NCI-H2196 (cell line): ENCODE data around the gene KLRB1.
A peak's percentile ranks its signal among the peaks of the same experiment; 100 is the strongest.
"Not testable (repeated sequence)": the region's sequence is repeated elsewhere in the genome, so short reads cannot be mapped to it uniquely, and the experiment has no call there.

ENCODE experiments used
- DNase-seq: peaks from one replicate; lab custom pipeline; 2025; ENCODE audit not compliant: unreplicated experiment; lab: John Stamatoyannopoulos, UW

Gene KLRB1

DNA sequence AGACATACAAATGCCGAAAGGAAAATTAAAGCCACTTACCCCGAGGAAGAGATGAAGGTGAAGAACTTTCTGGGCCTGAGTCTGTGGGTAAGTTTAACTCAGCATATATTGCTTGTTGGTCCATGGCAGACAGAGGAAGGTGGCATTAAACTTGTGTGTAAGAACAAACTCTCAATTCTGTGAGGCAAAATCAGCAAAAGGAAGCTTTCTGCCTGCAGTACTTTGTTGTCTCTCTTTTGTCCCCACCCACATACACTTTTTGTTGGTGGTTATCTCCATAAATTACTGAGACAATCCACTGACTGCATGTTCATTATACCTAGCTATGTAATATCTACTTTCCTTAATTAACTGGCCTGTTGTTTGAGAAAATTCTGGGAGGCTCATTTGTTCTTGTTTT is at the start of gene KLRB1:
KLRB1 (minus strand) TSS at position 201 of the 400 bp plus-strand sequence; CDS start at position 124, 77 bp downstream.
- DNase-seq: no peak

- no peak for DNase-seq
Measured at GRCh38 chr12:9651265-9651729, 43.6 kb upstream of the KLRB1 start.

- no peak for DNase-seq
Measured at GRCh38 chr12:9650151-9650576, 42.4 kb upstream of the KLRB1 start.

GRCh38 chr12:9649532-9649940 is 41.8 kb upstream of the KLRB1 start:
- no peak for DNase-seq

- no peak for DNase-seq
Measured at GRCh38 chr12:9648701-9649531, 41.2 kb upstream of the KLRB1 start.

GRCh38 chr12:9647825-9648700 is 40.3 kb upstream of the KLRB1 start:
- peak; percentile 62 for DNase-seq

- DNase-seq: no peak
Measured at GRCh38 chr12:9646794-9647781, 39.4 kb upstream of the KLRB1 start.

GRCh38 chr12:9644985-9645551 is 37.4 kb upstream of the KLRB1 start:
- not testable (repeated sequence) for DNase-seq

- DNase-seq: no peak
Measured at GRCh38 chr12:9643266-9643660, 35.5 kb upstream of the KLRB1 start.

DNA sequence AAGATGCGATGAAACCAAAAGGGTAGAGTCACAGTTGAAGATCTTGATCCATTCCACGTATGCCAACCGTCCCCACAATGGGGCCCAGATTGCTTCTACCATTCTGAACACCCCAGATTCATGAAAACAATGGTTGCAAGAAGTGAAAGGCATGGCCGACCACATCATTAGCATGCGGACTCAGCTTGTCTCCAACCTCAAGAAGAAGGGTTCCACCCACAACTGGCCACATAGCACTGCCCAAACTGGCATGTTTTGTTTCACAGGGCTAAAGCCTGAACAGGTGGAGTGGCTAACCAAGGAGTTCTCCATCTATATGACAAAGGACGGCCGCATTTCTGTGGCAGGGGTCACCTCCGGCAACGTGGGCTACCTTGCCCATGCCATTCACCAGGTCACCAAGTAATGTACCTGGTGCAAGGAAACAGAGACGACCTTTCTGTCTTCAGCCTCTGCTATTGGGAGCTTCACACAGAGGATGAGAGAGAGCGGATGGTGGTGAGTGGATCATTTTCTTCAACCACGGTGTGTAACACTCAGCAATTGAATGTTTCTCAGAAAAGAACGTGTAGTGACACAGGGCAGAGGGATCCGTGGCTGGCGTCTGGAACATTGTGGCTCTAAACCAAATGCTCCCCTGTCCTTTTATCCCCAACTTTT is 35.0 kb upstream of the KLRB1 start:
- DNase-seq: no peak

DNA sequence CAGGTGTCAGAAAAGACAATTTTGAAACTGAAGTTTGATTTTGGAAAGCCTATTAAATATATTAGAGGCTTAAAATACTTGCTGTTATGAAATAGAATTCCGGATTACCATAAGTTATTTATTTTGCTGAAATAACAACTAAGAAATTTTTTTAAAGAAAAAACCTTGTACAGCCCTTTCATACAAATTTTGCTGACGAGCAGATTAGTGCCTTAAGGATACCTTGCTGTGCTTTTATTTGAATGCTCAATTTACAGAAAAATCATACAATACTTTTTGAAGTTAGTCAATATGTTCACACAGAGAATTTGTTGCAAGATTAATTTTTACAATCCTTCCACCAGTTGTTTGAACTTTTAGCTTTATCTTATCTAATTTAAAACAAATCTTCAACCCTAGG is 32.3 kb upstream of the KLRB1 start:
- no peak for DNase-seq

DNA sequence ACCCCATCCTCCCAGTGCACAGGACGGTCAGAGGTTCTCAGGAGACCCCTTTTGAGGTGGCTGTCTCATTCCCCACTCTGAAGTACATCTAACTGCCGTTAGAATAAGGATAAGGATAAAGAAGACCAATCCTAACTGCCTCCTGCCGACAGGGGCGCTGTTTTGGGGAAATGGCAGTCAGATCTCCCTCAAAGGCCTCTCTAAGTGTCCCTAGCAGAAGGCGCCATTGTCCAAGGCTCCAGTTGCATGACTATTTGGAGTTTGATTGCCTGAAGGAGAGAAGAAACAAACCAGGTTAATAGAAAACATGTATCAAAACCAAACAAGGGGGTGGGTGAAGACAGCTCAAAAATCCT is 29.1 kb upstream of the KLRB1 start:
- no peak for DNase-seq

GRCh38 chr12:9636150-9636850 is 28.6 kb upstream of the KLRB1 start:
- no peak for DNase-seq

- DNase-seq: no peak
Measured at GRCh38 chr12:9634969-9635754, 27.4 kb upstream of the KLRB1 start.

- peak; percentile 9 for DNase-seq
Measured at GRCh38 chr12:9634177-9634803, 26.6 kb upstream of the KLRB1 start.

DNA sequence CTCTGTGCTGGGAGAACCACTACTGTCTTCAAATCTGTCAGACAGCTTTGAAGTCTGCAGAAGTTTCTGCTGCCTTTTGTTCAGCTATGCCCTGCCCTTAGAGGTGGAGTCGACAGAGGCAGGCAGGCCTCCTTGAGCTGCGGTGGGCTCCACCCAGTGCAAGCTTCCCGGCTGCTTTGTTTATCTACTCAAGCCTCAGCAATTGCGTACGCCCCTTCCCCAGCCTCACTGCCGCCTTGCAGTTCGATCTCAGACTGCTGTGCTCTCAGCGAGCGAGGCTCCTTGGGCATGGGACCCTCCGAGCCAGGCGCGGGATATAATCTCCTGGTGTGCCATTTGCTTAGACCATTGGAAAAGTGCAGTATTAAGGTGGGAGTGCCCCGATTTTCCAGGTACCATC is 25.1 kb upstream of the KLRB1 start:
- no peak for DNase-seq

- DNase-seq: no peak
Measured at GRCh38 chr12:9626821-9627220, 19.1 kb upstream of the KLRB1 start.

- no peak for DNase-seq
Measured at GRCh38 chr12:9626291-9626690, 18.6 kb upstream of the KLRB1 start.
